GM21447 (cell line): ENCODE data around the gene HOXD4.

Source experiments
- ATAC-seq: cut with Tn5 transposase; IDR thresholded peaks from one replicate; pipeline ENCODE4 v1.9.1; 2021; ENCODE audit not compliant: unreplicated experiment

HOXD4 gene

DNA sequence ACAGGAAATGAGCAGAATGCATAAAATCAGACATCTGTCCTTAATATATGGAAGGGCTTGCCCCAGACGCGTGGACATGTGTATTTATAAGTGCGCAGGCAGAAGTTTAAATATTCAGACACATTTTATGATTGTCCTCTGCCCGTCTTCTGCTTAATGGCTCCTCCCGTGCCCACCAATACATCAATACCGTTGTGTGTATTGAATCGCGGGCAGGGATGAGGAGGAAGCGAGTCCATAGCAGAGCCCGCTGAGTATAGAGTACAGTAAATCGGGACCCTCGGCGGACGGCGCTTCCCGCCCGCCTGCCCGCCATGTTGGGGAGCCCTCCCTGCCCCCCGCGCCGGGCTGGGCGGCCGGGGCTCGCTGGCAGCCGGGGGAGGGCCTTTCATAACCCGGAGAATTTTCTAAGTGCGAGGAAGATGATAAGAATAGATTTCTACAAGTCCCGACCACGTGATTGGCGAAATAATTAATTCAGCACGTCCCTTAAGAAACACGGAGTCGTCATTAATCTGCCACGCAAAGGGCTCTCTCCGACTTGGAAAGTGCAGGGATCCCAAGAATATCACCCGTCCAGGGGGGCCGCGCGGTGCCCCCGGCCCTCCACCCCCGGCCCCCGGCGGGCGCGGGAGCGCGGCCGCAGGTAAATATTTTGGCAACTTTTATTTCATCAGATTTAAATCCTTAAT, 5.6 kb downstream of the HOXD4 start, which contains the start of gene HOXD3:
TSS of gene HOXD3 (plus strand) at position 501 of the 692 bp plus-strand sequence. CDS start 11,808 bp downstream, outside the sequence.
- ATAC-seq: no peak

DNA sequence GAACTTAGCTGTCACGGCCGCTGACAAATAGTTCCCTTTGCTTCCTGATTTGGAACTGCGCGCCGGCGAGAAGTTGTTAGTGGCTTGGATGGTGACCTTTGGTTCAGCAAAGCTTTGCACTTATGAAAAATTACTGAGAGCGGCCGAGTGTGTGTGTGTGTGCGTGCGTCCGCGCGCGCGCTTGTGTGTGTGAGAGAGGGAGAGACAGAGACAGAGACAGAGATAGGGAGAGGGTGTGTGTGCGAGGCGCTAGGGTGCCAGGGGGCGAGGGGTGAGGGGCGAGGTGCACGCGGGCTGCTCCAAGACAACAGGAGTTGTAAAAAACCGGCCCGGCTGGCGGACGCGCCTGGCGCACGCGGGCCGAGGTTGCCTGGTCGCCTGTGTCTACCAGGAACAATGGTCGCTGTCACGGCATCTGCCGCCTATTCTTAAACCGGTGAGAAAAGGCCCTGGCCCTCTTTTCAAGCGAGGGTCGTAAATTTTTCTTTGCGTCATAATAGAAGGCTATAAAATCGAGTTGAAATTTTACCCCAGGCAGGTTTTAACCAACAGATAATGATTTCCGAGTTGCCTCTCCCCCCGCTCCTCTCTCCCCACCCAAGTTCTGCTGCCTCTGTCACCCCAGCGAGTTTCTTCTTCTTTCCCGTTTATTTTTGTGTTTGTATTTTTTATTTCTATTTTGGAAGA, 6.3 kb downstream of the HOXD4 start:
- no peak for ATAC-seq

DNA sequence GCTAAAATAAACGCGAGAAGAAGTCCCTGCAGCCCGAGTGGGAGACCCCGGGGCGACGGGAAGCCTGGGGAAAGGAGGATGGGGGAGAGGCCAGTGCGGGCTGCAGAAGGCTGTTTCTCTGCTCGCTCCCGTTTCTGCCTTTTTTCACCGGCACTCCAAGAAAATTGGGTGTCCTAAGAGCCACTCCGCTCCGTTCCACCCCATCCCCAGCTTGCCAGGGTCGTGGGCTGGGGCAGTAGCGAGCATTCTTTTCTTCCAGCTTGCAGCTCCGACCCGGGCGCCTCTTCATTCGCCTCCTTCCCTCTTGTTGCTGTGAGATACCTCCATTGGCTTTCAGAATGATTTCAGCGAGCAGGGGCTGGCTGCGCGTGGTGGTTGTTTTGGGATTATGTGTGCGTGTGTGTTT, 6.8 kb downstream of the HOXD4 start:
- no peak for ATAC-seq

DNA sequence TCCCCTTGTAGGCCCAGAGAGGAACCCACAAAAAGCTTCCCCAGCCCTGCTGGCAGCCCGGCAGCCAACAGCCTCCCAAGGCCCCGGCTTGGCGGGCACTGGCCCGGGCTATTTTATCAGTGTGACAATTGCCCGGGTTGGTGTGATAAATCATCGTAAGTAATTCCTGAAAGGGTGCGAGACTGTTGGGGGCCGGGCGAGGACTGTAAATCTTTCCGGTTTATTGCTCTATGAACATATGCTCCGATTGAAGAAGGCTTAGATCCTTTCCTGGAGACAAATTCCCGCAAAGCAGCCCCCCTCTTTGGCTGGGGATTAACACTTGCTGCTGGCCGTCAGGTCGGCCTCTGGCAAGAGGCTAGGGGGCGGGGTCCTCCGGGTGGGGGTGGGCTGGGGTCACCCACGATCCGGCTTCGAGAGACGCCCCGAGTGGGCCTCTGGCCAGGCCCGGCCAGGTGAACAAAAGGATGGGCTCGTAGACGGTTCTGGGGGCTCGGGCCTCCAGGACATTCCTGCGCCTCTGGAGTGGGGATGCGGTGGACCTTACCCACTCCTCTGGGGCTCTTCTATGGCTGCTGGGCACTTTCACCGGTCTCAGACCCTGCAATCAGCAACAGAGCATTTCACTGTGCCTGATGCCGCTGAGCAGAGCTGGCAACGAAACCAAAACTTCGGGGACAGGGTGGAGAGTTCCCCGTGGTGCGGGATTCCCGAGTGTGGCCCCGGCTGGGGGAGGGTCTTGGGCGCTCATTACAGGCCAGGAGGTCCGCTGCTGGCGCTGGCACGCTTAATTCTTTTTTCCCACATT, 7.7 kb downstream of the HOXD4 start:
- ATAC-seq: no peak

DNA sequence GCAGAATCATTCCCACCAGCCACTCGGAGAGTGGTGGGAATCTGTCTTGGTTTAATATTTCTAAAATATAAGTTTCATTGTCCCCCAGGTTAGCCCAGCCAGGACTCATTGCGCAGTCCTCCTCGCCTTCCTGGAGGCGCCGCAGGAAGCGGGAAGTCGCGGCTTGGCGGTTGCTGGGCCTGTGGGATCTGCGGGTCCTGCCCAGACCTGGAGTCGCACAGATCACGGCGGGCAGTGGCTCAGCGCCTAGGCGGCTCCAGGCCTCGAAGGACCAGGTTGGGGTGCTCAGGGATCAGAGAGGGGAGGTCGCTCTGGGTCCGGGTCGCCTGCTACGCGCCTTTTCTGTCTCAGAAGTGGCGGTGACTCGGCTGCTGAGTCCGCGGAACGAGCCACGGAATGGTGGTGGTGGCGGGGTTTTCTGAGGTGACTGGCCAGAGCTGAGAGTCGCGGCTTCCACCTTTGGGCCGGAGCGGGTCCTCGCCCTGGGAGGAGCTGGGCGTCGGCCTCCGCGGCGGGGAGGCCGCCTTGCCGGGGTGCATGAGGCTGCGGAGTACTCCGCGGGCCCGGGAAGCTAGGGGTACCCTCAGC, 8.4 kb downstream of the HOXD4 start:
- no peak for ATAC-seq

DNA sequence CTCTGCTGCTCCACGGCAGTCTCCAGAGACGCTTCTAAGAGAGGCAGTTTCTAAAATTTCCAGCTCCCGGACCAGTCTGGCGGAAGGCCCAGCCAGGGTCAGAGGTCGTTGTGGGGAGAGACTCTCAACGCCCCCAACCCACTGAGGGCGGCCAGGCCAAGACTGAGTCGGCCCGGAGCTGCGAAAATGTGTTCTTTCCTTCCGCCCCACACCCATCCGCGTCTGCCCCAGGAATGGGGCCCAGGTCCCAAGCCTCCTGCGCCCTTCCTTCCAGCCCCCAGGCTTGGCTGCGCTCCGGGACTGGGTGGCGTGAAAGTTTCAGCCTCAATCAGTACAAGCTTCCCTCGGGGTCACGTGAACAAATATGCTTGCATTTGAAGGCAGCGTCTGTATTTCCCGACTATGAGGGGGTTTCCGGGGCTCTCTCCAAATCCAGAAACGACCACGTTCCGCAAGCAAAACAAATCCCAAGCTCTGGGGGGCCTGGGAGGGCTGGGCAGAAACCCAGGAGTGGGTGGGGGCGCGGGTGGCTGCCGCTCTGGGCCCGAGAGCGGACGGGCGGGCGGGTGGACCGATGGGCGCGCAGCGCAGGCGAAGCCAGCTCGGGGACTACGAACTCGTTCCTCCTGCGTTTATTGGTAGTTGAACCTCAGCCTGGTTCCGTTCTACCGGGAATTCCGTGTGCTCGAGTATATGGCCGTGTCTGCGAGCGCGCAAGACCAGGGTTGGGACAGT, 9.1 kb downstream of the HOXD4 start:
- ATAC-seq: no peak

DNA sequence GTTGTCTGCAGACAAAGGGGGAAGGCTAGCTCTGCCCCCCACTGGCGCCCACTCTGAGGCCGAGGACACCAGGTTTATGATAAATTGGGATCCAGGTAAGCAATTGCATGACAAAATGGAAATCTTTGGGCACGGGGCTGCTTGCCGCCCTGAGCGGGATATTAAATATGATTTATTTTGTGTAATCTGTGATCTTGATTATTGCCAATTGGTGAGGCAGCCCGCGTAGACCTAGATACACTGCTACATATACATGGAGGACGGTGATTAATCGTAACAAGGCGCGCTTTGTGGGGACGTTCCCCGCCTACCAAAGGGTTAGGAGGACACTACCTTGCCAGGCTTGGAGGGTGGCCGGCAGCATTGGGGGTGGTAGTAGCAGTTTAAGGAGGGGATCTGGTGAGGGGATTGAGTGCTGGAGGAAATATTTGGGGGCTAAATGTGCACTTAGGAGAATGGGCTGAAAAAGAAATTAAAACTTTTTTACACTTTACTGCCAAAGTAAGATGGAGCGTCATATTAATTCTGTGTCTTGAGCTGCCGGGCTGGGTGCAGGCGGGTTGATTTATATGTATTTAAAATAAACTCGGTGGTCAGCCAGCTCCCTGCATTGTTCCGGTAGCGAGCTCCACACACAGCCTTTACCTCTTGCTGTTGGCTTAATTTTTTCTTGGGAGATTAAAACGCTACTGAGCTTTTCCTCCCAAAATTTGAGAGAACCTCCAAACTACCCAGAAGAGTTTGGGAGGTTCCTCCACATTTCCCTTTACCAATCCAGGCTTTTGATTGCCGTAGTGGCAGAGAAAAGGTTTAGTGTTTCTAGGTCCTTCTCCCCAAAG, 9.9 kb downstream of the HOXD4 start:
- no peak for ATAC-seq

DNA sequence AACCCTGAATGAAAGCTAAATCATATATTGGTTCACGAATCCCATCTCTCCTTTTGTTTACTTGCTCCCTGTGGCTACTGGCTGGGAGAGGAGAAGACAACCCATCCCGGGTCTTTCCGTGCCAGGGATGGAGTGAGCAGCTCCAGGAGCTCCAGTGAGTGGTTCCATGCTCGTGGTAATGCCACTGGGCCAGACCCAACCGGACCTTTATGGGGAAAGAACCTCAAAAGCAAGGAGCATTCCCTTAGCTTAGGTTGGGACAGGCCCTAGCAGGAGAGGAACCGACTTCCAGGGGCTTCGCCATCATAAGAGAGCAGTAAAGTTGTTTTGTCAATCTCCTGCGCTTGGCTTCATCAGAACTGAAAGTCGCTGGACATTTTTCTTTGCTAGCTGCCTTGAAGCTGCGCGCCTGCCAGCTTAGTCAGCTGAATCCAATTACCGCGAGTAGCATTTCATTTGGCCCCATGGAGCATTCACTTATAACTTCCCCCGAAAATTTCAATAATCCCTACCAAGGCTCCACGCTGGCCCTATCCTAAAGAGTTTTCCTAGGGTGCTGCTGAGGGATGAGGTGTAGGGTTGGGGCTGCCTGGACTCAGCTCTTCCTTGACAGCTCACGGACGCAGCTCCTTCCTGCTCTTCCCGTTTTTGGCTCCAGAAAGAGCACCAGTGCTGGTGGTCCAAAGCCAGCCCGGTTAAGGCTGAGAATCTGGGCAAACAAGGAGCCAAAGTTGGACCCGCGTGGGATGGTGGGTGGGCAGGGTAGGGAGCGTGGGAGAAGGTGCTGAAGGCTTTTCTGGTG, 10.7 kb downstream of the HOXD4 start:
- ATAC-seq: no peak

DNA sequence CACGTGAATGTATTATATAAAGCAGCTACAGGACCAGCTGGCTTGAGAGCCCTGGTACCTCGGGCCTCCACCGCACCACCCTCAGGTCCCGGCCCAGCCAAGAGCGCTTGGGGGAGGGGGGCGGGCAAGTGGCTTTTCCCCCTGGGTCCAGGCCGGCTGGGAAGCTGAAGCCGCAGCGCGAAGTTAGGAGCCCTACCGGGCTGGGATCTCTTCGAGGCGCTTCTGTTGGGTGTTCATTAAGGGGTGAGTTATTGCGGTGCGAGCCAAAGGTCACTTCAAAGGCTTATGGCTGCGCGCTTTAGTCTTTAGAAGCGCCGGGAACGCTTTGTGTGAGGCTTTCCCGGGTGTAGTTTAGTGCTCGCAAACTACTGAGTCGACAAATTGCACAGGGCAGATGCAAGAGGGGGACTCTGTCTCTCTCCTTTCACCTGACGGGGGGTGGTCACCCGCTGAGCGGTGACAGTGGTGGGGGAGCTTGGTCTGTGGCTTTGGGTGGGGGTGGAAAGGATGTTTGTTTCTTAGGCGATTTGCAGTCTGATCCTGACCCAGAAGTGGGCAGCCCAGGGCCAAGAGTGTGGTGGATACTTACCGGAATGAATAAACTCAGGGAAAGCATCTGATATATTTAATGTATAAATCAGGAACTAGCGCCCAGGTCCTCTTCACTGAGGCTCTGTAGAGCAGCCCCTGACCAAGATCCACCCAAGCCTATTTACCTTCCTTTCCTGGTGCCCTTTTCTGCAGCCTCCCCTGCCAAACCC, 11.7 kb downstream of the HOXD4 start:
- ATAC-seq: no peak

DNA sequence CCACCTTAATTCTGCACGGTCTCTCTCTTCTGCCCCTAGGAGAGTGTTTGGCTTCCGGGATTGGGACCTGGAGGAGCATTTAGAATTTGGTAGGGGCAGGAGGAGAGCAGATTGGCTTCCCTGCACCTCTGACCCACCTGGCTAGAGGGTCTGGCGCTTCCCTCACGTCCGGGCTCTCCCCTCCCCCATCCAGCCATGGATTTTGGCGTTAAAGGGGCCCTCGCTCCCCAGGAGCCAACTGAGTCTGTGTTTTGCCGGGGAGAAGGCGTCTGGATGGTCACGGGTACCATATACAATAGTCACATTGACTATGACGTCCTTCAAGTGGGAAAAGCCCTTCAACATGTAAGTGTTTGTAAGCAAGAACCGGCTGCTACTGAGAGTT, 12.3 kb downstream of the HOXD4 start:
- no peak for ATAC-seq

DNA sequence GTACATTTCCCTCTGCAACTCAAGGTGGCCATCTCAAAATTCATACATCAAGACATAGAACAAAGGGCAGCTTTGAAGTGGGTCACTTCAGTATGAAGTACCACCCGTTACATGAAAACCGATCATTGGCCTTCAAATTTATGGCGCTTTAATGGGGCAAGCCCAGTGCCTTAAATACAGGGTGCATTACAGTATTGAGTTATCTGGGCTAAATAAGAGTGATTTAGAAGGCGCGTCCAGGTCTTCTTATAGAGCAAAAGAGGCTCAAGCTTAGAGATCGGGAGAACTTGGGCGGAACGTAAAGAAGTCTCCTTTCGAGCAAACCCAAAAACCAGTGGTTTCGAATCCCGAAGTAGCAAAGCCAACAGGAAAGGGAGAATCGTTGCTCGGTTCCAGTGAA, 12.9 kb downstream of the HOXD4 start:
- ATAC-seq: no peak

DNA sequence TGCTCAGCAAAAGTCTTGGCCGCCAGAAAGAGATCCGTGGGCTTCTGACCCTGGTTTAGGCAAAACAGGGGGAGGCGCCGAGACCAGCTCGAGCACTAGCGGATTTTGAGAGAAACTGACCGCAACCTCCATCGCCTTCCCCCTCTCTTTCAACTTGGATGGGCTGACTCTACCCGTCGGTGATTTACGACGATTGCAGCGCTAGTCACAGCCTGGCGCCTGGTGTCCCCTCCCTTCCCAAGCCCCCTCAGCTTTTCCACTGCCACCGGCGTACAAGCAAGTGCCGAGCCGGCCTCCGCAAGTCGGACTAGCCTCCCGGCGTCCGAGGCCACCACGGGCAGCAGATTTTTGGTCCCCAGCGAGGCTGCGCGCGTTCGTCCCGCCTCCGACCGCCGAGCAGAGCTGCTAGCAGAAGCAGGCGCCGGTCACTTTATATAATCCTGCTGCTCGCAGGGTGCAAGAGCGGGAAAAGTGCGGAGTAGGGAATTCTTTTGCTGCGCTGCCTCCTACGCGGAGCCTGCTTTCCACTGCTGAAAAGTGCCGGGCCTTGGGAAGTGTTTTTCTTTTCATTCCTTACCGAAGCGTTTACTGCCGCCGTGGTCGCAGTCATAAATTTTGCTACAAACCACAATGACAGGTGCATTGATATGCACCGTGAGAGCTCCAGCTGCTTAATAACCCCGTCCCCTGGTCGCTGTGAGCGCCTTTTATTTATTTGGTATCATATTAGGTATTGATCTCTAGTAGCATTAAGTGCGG, 13.4 kb downstream of the HOXD4 start:
- ATAC-seq: no peak

DNA sequence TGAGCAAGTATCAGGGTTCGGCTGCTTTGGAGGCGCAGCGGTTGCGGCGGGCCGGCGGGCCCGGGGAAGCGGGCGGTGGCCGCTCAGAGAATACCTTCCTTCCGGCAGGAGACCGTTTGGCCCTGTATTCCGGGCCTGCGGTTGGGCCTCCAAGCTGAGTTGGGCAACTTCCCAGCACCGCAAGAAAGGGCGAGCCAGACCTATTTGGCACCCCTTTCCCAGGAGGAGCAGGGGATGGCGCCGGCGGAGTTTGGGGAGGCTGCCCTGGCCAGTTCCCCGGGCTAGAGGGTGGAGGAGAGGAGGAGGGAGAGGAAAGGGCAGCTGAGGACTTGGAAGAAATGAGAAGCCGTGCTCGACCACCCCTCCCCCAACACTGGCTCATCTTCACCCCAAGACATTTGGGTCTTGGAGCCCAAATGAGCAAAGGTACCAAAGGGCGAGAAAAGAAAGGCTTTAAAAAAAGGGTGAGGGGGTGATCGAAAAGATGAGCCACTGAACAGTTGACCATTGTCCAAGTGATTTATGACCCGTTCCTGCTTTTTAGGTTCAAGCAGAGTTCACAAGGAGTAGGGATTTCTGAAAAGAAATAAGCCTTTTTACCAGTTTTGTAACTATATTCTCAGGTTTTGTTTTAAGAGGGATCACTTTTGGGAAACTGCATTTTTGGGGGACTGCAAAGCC, 14.2 kb downstream of the HOXD4 start:
- ATAC-seq: no peak

DNA sequence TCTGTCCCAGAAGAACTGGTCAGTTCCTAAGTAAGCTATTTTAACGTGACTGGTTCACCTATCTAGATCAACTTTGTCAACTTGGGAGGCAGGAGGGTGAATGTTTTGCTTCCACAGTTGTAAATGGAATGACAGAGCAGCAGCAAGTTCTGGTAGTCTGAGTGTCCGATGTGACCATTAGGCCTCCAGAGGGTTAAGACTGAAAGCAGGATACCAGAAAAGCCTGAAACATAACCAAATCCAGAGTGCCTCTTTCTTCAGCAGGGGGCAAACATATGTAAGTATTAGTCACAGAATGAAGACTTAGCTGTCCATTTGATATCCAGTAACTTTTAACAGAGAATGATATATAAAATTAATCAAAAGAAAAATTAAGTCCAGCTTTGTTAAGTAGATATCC, 14.9 kb downstream of the HOXD4 start:
- ATAC-seq: no peak

DNA sequence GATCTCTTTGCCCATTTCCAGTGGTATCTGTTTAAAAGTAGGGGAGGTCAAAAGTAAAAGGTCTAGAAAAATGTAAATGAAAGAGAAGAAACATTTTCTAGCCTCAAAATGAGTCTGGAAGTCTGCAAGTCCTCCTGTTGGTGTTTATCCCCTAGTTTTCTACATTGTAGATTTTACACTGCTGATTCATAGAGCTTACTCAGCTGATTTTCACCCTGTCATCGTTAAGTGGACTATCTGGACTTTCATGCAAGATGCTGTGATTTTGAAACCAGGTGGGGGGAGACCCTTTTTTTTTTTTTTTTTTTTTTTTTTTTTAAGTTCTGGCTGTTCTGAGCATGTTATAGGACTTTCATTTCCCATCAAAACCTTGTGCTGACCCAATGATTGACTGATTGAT, 16.0 kb downstream of the HOXD4 start:
- ATAC-seq: no peak

DNA sequence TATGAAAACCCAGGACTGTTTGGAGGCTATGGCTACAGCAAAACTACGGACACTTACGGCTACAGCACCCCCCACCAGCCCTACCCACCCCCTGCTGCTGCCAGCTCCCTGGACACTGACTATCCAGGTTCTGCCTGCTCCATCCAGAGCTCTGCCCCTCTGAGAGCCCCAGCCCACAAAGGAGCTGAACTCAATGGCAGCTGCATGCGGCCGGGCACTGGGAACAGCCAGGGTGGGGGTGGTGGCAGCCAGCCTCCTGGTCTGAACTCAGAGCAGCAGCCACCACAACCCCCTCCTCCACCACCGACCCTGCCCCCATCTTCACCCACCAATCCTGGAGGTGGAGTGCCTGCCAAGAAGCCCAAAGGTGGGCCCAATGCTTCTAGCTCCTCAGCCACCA, 17.8 kb downstream of the HOXD4 start:
- no peak for ATAC-seq

DNA sequence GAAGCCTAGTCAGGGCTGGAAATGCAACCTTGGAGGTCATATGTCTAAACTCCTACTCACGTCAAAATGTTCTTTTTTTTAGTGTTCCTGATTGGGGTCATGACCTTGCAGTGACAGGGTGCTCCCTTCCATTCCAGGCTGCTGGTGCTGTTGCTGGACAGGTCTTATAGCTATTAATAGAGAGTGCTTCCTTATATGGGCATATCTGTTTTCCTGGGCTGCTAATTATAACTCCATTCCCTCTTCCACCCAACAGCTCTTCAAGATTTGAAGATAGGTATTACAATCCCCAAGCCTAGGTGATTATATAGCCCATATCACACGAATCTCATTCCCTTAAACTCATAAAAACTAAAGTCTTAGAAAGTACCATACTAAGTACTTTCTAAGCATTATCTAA, 18.4 kb downstream of the HOXD4 start:
- ATAC-seq: no peak
